WTC11 (cell line): Measurements from ENCODE around the gene ENTHD1.

Source experiments
- ATF1 ChIP-seq: sonication (generic); formaldehyde crosslinking; IDR thresholded peaks from 2 replicates; pipeline ENCODE4 v1.8.1; 2023; ENCODE audit warnings: mild to moderate bottlenecking, moderate library complexity, missing genetic modification reagents
- CTCF ChIP-seq: fragments of 200-600 bp; IDR thresholded peaks from 2 replicates; pipeline ENCODE4 v1.8.0; 2022; ENCODE audit warnings: antibody characterized with exemption
- GRHL2 ChIP-seq: fragments of 250-450 bp; sonication (Bioruptor Pico); IDR thresholded peaks from 2 replicates; pipeline ENCODE4 v1.8.0; 2022; ENCODE audit warnings: mild to moderate bottlenecking, moderate library complexity; ENCODE audit not compliant: insufficient replicate concordance, severe bottlenecking
- MXD4 ChIP-seq: fragments of 250-450 bp; sonication (Bioruptor Pico); IDR thresholded peaks from 2 replicates; pipeline ENCODE4 v1.8.0; 2021; ENCODE audit warnings: mild to moderate bottlenecking, moderate library complexity, borderline replicate concordance
- NFYB ChIP-seq: sonication (generic); formaldehyde crosslinking; conservative IDR thresholded peaks from 2 replicates; pipeline ENCODE4 v1.8.0; 2022; ENCODE audit warnings: low read depth, missing genetic modification reagents
- PREB ChIP-seq: sonication (generic); formaldehyde crosslinking; IDR thresholded peaks from 2 replicates; pipeline ENCODE4 v1.8.1; 2022; ENCODE audit warnings: mild to moderate bottlenecking, missing genetic modification reagents, moderate library complexity, borderline replicate concordance
- RELA ChIP-seq: sonication (generic); formaldehyde crosslinking; IDR thresholded peaks from 2 replicates; pipeline ENCODE4 v1.8.1; 2022; ENCODE audit warnings: missing genetic modification reagents, mild to moderate bottlenecking, borderline replicate concordance

DNA sequence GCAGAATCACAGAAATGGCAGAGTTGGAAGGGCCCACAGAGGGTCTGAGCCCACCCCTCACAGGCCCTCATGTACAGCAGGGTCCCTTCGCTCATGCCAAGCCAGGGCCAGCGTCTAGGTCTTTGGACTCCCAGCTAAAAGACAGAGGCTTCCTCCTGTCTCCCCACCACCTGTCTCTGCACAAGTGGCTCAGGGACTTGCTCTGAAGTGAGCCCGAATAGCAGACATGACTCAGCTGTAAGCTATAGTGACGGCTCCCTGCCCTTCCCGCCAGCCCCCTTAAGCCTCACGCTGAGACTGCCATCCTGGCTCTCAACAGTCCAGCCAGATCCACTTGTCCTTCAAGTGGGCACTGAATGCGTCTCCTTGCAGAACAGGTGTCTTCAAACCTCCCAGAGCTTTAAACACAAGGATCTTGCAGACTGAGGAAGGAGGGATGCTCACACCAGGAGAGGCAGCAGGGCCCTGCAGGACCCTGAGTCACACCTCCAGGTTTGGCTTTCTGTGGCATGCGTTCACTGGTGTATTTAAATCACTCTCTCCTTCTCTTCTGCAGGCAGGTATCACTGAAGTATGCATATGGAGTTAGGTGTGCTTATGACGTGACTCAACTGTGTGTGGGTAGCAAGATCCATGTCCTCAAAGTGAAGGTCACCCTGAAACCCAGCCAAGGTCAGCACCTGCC, 168.1 kb downstream of the ENTHD1 start:
- no peak for TF ChIP-seq MXD4 (CRISPR knock-in tag)
- no peak for TF ChIP-seq ATF1
- TF ChIP-seq PREB (CRISPR knock-in tag), result no peak
- no peak for TF ChIP-seq CTCF
- TF ChIP-seq RELA (CRISPR knock-in tag), result no peak
- TF ChIP-seq NFYB (CRISPR knock-in tag), result no peak
- no peak for TF ChIP-seq GRHL2 (CRISPR knock-in tag)
